Activated effector memory CD4-positive, alpha-beta T cell treated with Interleukin-2 at 50 U/mL for 16 hours (primary cell): Measurements from ENCODE around the gene FBN2.

Experiments
- DNase-seq: peaks from one replicate; pipeline ENCODE4 v3.0.0-alpha.2; 2020

The FBN2 gene

DNA sequence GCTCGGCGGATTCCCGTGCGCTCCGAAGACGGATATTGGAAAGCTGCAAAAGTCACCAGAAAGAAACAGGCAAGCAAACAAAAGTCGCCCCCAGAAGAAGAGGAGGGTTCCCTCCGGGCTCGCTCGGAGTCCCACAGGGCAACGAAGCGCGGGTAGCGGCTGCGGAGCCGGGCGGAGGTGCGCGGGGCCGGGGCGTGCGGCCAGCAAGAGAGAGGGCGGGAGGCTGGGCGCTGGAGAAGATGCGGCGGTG is at the start of gene FBN2:
Gene FBN2 (minus strand): TSS at position 246 of the 250 bp plus-strand sequence. CDS start 642 bp downstream, outside the sequence.
- no peak for DNase-seq

- no peak for DNase-seq
Measured at GRCh38 chr5:128587275-128587674, 49.2 kb upstream of the FBN2 start.

DNA sequence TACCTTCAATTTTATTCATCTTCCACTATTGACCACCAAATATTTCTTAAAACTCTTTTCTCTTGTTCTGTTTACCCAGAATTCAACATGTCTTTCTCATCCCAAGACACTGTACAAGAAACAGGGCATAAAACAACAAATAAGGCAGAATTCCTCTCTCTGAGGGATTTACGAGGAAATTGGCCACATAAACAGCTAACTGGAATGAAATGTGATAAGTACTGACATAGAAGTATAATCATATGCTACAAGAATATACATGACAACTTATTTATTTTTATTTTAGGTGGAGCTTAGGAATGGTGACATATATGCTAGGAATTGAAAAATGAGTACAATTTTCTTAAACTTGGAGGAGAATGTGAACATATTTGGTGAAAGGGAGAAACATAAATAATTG is 48.8 kb upstream of the FBN2 start:
- DNase-seq = no peak

DNA sequence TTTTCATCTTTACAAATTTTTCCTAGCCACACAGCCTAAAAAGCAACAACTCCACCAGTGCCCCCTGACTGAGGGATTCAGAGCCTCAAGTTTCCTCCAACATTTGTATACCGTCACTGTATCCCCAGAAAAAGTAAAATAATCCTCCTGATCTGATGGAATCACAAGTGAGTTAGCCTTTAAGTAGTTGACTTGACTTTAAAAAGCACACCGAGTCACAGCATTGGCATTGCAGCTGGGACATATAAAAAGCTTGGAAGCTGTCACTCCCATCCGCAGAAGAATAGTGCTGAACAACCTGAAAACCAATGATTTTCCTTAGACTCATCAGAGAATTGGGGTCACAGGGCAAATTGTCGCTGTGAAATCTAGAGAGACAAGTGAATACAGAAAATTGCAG is 41.6 kb upstream of the FBN2 start:
- no peak for DNase-seq

DNA sequence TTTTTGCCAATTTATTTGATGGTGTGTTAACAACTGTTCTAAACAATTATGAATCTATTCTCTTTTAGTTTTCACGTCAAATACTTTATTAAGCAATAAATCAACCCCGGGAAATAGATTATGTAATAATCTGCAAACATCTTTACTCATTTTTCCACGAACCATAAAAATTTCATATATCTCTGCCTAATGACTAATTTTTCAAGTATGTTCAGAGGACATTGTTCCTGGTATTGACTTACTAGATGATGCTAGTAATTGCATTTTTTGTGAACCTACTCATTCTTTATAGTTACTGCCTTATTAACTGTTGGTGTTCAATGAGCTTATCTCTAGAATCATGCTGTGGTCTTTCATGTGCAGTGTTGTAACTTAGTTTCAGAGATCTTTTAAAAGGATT is 41.0 kb upstream of the FBN2 start:
- DNase-seq = no peak

DNA sequence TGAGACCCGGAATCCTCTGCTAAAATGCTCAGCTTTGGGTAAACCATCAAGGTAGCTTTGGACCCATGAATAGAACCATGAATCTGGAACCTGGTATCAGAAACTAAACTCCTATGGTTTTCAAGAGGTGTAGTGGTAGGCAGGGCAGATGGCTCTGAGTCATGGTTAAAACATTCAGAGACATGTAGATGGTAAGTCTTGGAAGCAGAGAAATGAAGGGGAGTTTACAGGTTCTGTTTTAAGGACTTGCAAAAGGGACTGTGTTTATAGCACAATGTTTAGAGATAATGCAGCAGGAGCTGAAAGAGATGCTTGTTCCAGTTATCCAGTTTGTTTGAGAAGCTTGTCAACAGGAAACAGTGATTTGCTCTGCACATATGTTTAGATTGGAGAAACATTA is 36.0 kb upstream of the FBN2 start:
- DNase-seq = no peak

DNA sequence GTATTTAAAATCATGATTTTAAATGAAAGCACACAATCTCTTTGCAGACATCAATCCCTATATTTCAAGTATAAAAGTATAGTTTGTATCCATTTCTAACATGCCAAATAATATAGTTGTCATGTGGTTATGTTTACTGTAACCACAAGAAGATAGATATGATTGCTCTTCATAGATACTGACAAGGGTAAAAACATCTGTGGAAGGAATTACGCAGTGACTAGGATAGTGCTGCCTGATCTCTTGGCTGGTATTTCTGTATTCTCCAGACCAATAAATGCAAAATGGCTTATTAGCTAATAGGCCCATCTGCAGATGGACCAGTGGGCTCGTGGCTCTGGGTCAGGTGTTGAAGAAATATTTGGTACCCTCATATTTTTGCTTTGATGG is 34.9 kb upstream of the FBN2 start:
- DNase-seq = no peak

DNA sequence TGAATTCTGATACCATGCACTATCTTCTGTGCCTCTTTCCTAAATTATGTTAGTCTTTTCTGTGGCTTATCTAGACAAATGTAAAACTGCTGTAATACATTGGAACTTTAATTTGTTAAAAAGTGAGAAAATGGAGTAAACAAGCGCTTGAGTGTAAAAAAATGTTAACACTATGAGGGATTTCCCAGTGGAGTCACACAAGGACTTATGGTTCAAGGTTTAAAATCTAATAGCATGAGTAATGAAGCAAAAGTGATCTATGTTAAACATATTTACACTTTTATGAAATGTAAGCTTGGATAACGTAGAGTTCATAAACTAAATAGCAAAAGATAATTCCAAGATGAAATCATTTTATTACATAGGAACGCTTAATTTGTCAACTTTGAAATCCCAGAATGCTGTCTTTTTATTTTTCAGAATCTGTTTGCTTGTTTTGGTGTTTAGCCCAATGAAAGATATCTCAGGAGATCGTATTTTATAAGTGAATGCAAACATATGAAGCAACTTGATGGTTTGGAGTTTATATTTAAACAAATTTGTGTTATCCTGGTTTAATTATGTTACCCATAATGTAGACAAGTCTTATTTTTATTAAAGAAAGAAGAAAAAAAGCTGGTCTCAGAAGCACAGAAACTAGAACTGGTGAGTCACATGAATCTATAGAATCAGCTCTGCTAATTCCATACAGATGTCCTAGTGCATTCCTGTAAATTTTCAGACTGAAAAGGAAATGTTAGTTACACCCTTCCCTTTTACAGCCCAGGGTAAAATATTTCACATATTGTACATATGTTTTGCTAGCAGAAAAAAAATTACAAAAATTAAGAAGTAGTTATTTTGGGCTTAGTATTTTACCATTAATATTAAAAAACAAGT is 34.2 kb upstream of the FBN2 start:
- no peak for DNase-seq

- no peak for DNase-seq
Measured at GRCh38 chr5:128566178-128566577, 28.1 kb upstream of the FBN2 start.

DNA sequence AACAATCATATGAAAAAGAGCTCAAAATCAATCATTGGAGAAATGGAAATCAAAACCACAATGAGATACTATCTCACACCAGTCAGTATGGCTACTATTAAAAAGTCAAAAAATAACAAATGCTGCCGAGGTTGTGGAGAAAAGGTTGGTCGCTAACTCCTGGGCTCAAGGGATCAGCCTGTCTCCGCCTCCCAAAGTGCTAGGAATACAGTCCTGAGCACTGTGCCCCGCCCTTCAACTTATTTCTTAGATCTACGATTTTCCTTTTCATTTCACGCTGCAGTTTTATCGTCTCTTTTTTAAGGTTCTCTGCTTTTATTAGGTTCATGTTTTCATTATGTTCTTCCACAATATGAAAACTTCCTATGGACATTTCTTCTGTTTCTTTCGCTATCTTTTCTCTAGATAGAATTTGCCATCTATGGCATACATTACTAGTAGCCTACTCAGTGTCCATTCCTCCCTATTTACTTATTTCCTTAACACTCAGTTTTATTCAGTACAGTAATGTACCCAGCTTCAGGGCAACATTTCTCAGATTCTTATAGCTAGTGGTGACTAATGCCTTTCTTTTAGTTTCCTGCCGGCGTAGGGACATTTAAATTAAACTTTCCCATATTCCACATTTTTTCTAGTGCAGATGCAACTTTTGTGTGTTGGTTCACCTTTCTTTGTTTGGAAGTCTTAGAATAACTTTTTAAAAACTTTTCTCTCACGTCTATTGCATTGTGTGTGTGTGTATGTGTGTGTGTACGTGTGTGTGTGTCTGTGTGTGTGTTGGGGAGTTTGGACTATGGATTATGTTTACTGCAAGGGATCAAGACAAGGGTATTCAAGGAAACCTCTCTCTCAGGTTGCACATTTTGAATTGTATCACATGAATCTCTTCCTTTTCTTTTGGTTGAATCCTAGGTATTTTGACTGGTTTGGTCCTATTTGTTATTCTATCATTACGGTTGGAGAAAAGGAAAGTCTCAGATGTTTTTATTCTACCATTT is 21.6 kb upstream of the FBN2 start:
- no peak for DNase-seq

- DNase-seq = no peak
Measured at GRCh38 chr5:128553747-128554146, 15.7 kb upstream of the FBN2 start.

- no peak for DNase-seq
Measured at GRCh38 chr5:128551476-128551875, 13.4 kb upstream of the FBN2 start.

DNA sequence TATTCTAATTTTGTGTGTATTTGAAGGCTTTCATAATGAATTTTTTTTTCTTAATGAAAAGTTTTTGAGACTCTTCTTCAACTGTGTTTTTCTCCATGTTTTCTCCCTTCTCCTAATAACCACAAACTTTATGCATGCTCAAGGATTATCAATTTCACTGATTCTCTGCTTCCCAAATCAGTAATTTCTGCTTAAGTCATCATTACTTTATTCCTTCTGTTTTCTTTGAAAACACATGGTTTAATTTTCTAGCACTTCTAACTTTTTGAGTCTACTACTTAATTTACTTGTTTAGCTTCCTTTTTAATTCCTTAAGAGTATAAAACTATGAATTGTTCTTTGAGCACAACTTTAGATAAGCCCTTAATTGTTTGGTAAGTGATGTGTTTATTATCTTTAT is 11.5 kb upstream of the FBN2 start:
- no peak for DNase-seq

DNA sequence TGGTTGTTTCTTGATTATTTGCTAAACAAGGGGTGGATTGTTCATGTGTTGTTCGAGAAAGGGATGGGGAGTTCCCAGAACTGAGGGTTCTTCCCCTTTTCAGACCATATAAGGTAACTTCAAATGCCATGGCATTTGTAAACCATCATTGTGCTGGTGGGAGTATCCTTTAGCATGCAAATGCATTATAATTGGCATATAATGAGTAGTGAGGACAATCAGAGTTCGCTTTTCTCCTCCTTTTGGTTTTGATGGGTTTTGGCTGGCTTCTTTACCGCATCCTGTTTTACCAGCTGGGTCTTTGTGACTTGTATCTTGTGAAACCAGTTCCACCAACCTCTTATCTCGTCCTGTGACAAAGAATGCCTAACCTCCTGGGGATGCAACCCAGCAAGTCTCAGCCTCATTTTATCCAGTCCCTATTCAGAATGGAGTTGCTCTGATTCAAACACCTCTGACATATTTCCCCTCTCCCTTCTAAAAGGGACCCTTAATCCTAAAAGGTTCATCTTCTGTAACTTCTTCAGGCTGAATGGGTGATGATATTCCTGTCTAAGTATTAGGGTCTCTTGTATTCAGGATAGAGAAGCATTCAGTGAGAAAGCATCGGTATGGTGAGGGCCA is 8.7 kb upstream of the FBN2 start:
- DNase-seq = no peak

GRCh38 chr5:128541385-128541784 is 3.3 kb upstream of the FBN2 start:
- DNase-seq = no peak

GRCh38 chr5:128539038-128539429 is 989 bp upstream of the FBN2 start:
- no peak for DNase-seq

DNA sequence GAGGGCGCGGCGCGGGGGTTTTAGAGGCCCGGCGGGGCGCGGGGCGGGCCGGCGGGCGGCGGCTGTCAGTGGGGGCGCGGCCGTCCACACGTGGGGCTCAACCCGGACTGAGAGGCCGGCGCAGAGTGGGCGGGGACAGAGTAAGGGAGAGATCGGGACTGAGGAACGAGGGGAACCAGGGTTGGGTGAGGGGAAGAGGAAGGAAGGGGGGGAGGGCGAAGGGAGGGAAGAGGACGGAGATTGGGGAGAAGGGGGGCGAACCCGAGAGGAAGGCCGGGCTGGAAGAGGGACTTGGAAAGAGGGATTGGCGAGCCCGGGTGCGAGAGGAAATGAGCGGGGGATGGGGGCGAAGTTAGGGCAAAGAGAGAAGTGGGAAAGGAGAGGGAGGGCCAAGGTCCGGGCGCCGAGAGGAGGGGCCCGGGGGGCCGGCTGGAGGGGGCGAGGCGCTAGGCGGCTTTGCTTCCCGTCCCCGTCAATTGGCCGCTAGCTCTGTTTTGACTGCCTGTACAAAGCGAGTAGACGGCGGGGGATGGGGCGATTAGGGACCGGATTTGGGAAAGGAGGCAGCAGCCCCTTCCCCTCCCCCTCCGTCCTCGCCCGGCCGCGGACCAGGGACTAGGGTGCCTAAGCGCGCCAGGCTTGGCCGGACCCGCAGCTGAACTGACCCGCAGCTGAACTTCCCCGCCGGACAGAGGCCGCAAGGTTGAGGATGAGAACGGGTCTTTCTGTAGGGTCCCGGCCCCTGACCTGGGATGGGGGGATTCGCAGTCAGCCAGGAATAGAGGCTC is 399 bp upstream of the FBN2 start:
- DNase-seq = no peak

GRCh38 chr5:128537221-128537999 is 635 bp downstream of the FBN2 start:
- no peak for DNase-seq

DNA sequence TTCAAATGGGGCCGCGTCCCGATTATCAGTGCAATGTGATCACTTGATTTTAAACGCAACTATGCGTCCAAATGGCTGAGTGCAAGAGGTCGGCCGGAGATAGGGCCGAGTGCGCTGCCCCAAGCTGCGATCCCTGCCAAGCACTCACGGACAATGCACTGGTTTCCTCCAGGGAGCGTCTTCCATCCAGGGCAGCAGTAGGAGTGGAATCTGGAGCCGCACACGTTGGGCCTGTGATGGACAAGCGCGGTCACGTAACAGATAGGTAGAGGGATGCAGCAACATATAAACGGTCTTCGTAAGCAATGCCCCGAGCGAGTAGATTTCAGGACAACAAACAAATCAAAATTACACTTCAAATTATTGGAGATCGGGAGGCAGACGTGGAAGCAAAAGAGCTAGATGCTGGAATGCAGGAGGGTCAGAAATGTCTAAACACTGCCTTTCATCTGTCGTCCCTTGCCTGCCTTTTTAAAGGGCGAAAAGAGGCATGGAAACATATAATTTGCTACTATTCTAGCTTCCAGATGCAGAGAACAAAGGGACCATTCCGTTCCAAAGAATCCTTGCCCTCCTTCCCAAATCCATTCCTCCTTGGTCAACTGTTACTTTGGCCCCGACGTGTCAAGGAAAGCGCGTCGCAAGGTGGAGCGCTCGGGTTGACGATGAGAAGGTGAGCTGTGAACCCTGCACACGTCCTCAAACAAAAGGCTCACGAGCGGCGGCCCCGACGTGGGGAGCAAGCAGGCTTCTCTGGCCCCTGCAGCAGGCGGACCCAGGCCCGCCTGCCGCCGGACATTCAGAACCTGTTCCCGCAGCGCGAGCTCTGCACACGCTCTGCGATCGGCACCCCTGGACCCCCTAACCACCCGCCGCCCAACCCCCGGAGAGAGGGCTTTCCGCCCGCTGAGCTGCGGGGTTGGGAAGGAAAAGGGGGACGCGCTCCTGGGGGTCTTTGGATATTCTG is 1.5 kb downstream of the FBN2 start:
- DNase-seq = no peak

- DNase-seq = no peak
Measured at GRCh38 chr5:128535251-128535650, 2.8 kb downstream of the FBN2 start.

DNA sequence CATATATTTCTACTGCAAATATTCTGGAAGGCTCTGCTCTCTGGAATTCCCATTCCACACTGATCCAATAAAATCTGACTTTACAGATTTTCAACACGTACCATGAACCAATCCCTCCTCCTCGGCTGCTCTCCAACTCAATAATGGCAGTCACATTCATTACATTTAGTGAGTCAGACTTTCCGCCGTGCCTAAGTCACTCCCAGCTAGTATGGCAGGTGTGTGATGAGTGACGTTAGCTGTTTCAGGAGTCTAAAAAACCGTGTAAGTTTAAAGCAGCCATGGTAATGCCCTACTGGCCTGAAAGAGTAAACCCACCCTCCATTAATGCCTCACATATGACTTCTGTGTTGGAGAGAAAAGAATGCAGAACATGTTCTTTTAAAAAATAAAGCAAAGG is 3.3 kb downstream of the FBN2 start:
- DNase-seq = no peak
